HG03354 (cell line): ENCODE measurements around the gene RTCA.
"Not testable (repeated sequence)": the region's sequence is repeated elsewhere in the genome, so short reads cannot be mapped to it uniquely, and the experiment has no call there.

Source experiments
- ATAC-seq: cut with Tn5 transposase; IDR thresholded peaks from one replicate; pipeline ENCODE4 v1.9.1; 2021; ENCODE audit warnings: mild to moderate bottlenecking; ENCODE audit not compliant: unreplicated experiment, poor library complexity, severe bottlenecking

Gene RTCA

GRCh38 chr1:100265931-100266740, at the start of gene RTCA:
Gene RTCA (plus strand): TSS chr1:100266216. CDS start chr1:100266376, 160 bp downstream.
- peak; percentile 97 for ATAC-seq

GRCh38 chr1:100217834-100218233, 48.2 kb upstream of the RTCA start:
- ATAC-seq, result no peak

DNA sequence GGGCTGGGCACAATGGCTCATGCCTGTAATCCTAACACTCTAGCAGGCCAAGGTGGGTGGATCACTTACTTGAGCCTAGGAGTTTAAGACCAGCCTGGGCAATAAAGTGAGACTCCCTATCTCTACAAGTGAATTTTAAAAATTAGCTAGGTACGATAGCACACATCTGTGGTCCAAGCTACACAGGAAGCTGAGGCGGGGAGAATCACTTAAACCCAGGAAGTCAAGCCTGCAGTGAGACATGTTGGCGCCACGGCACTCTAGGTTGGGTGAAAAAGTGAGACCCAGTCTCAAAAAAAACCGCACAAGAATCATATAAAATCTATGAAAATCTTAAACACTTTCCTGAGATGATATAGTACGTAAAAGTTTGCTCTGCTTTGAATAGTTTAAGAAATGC, 46.6 kb upstream of the RTCA start:
- no peak for ATAC-seq

GRCh38 chr1:100219883-100220282, 46.1 kb upstream of the RTCA start:
- no peak for ATAC-seq

DNA sequence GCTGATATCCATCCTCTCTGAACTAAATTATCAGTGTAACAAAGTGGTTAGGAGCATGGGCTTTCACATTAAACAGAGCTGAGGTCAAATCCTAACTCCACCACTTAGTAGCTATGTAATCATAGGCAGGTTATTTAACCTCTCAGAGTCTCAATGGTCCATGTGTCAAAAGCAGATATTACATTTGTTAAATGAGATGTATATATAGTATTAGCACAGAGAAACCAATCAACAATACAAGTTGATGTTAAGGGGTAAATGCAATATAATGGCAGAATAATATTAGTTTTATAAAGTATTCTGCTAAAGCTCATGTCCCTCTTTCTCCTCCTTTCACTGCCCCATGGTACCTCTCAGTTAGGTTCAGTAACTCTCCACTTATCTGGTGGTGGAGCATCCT, 43.6 kb upstream of the RTCA start:
- no peak for ATAC-seq

GRCh38 chr1:100229681-100230443, 36.2 kb upstream of the RTCA start:
- no peak for ATAC-seq

- ATAC-seq, result no peak
These were observed 35.3 kb upstream of the RTCA start for GRCh38 chr1:100230765-100231164.

GRCh38 chr1:100231721-100232120, 34.3 kb upstream of the RTCA start:
- no peak for ATAC-seq

GRCh38 chr1:100232156-100232555, 33.9 kb upstream of the RTCA start:
- no peak for ATAC-seq

DNA sequence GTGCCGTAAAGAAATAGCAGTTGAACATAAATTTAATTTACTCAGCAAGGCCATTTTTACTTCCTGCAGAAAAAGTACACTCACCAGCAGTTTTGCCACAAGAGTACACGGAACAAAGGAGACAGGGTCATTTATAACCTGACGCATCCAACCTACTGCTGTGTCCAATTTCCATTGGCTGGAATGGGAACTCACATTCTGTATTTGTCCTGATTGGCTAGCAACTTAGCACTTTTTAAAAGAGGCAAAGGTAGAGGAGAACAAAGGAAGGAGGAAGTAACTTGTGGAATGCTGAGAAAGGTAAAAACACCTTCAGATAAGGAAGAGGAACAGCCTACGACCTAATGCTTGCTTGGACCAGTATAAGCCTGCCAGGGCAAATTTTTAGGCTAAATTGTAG, 32.5 kb upstream of the RTCA start:
- not testable (repeated sequence) for ATAC-seq

GRCh38 chr1:100234432-100234831, 31.6 kb upstream of the RTCA start:
- ATAC-seq, result no peak

DNA sequence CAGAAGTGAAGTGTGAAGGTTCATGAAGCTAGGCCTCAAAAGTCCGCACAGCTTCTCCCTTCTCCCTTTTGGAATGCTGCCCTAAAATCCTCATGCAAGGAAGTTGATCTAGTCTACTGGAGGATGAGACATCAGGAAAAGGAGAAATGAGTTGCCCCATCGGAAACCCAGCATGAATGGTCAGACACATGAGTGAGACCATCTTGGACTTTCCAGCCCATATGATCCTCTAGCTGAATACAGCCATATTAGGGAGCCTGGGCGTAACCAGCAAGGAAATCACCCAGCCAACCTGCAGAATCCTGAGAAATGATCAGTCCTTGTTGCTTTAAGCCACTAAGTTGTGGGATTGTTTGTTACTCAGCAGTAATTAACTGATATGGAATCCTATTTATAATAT, 28.9 kb upstream of the RTCA start:
- ATAC-seq, result no peak

DNA sequence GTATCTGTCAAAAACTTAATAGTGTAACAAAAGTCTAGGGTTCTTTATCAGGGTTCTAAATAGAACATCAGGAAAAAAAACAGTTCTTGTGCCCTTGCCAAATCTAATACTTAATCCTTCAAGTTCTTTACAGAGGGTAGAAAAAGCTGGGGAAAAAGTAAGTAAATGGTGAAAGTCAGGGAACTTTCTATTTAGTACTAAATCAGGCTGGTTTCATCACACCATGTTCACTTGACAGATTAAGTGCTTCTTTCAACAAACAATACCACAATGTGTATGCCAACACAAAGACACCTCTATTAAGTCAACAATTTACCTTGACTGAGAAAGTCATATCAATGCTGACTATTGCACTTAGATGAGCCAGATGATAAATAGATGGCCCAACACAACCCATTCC, 26.1 kb upstream of the RTCA start:
- ATAC-seq, result no peak

- no peak for ATAC-seq
These were observed 25.4 kb upstream of the RTCA start for GRCh38 chr1:100240631-100241030.

DNA sequence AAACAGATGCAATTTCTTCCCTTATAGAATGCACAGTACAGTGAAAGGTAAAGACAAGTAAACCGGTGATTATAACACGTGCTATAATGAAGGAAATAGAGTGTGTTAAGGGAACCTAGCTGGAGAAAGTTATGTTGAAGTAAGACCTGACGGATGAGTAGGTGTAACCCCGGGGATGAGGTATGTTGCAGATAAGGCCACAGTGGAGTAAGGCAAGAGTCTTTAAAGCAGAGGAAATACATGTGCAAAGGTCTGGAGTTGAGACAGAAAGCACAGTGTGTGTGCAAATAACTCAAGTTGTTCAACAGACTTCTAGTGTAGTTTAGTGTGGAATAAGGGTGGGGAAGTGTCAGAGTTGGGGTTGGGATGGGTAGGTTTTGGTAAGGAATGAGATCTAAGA, 19.3 kb upstream of the RTCA start:
- no peak for ATAC-seq

DNA sequence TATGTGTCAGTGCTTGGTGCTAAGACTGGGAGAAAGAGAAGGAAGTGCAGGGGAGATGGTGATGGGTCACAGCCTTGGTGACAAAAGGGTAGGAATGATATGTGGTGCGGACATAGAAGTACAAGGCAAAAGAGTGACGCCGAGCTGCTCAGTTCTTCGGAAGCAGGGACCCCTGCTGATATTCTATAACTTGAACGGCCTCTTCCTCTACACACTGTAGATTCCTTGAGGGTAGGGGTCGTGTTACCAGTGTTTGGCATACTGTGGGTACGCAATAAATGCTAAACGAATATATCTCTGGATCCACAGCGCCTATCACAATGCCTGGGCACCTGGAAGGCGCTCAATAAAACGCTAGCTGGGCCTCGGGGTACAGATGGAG, 16.9 kb upstream of the RTCA start:
- peak; percentile 2 for ATAC-seq

DNA sequence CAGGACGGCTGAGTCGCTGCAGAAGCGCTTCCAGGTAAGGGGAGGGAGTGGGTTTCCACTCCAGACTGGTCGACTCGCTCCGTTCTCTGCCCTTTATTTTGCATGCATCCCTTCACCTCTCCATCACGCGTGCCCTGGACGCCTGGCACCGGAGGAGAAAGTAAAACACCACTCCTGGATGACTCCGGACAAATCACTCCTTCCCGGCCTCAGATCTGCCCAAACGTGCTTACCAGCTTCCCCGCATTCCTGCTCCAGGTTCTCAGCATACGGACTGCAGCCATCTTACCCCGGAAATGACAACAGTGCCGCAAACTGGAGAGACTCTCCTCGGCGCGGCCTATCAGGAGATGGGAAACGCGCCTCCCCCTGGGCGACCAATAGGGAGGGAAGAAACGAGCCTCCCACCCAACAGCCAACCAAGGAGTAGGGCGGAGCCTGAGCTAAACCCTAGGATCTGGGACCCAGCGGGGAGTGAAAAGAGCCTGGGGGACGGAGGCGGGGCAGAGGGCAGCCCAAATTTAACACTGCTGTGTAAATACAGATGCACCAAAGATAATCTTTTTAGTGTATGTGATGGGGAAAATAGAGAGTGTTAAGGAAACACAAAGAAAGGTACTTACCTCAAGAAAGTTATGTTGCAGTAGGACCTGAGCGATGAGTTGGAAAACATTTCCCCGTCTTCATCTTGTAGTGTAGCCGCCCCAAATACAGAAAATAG, 16.3 kb upstream of the RTCA start, which contains the start of gene DBT:
TSS of gene DBT (minus strand) at position 298 of the 721 bp plus-strand sequence. CDS start at position 284, 14 bp downstream.
- peak; percentile 100 for ATAC-seq

- no peak for ATAC-seq
These were observed 15.8 kb upstream of the RTCA start for GRCh38 chr1:100250264-100250663.

DNA sequence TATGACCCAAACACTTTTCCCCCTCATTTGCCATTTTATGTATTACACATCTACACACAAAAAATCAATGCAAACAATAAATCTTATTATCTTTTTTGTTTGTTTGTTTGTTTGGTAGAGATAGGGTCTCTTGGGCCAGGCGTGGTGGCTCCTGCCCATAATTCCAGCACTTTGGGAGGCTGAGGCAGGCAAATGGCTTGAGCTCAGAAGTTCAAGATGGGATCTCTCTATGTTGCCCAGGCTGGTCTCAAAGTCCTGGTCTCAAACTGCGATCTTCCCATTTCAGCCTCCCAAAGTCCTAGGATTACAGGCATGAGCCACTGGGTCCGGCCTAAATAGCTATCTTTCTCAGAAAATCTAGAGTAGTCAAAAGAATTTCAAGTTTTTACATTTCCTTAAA, 15.2 kb upstream of the RTCA start:
- no peak for ATAC-seq

GRCh38 chr1:100252901-100253300, 13.1 kb upstream of the RTCA start:
- ATAC-seq, result no peak
